ENCODE data around the gene AQP9.

Gene AQP9

DNA sequence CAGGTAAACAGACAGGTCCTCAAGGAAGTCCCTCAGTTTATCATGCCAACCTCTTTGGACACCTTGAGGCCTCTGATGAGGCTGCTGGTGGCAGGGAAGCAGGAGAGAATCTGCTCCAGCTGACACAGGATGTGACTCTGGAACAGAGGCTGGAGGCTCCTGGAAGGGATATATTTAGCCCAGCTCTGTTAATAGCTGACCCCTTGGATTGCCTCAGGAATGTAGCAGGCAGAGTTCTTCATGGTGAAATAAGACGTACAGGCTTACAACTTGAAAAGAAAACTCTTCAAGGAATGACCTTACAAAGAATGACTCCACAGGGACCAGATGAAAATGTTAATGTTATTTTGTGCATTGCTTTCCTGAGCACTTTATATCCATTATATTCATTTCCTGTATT lies 90.5 kb downstream of the AQP9 start:
- DNase-seq, result no peak

- DNase-seq, result no peak
These were observed 91.2 kb downstream of the AQP9 start for GRCh38 chr15:58229297-58229768.

DNA sequence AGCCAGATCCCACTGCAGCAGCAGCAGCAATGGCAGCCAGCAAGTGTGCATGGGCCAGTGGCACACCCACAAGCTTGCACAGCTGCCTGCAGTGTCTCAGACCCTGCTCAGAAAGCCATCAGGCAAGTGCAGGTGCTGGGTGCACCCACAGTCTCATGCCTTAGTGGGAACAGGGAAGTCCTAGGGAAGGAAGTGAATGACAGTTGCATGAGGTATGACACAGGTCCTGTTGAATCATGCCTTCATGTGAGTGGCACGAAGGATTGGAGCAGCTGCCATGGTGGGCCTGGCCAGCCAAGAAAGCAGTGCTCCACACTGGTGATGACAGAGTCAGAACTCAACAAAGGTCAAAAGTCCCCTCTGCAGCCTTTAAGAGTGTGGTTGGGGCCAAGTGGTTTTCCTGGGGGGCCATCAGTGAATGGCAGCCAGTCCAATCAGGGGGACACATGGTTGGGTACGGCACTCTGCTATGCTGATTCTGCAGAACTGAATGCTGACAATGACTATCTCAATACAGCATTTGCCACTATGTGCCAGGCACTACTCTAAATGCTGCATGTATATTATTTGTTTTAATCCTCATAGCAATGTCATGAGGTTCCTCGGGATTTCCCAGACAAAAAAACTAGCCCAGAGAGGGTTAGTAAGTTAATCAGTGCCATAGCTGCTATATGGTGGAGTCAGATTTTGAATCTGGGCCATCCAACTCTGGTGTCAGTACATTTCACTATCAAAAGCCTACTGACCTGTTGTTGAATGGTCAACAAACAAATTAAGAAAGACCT lies 94.3 kb downstream of the AQP9 start:
- no peak for DNase-seq

DNA sequence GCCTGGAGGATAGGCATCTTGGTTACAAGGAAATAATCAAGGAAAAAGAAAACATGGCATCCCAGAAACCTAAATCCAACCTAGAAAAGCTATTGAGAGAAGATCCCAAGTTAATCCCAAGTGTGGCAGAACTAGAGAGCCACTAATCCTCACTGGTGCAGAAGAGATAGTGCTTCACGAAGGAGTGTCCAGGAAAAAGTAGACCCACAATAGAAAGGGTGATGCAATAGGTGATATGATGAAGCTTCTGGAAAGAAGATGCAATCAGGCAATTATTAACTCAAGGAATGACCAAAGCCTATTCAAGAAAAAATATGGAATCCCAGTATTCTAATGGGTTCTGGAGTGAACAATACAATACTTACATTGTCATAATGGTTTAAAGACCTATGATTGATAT lies 95.2 kb downstream of the AQP9 start:
- DNase-seq, result no peak

Measured in hematopoietic multipotent progenitor cell treated with erythropoietin and hydrocortisone succinate and interleukin-3 and kit ligand, for 8 days (in vitro differentiated cells).